22Rv1 (cell line): ENCODE measurements around the gene PHRF1.

Experiments used
- CTCF ChIP-seq: fragments of 450-650 bp; IDR thresholded peaks from 2 replicates; pipeline ENCODE4 v1.5.1; 2017; ENCODE audit warnings: mild to moderate bottlenecking
- ZFX ChIP-seq: fragments of 450-650 bp; IDR thresholded peaks from 2 replicates; pipeline ENCODE4 v1.6.1; 2017; ENCODE audit warnings: antibody characterized with exemption, borderline replicate concordance

GRCh38 chr11:643366-643765 is 67.1 kb downstream of the PHRF1 start:
- no peak for TF ChIP-seq CTCF
- TF ChIP-seq ZFX, result no peak
